Activated CD4-positive, alpha-beta memory T cell treated with anti-CD3 and anti-CD28 coated beads for 36 hours (primary cell): ENCODE results near the gene FAM3B. TPM values are rescaled to one million over a fixed set of nuclear protein-coding genes. Genes with fewer than 3 reads are reported as not detected.
"Not testable (repeated sequence)": the region's sequence is repeated elsewhere in the genome, so short reads cannot be mapped to it uniquely, and the experiment has no call there.

Source experiments
- CTCF ChIA-PET: fragments of 350-600 bp; sonication (Branson Sonifier 250); formaldehyde crosslinking; loops from one replicate; lab custom pipeline; 2021; ENCODE audit warnings: antibody characterized with exemption, inconsistent platforms; lab: Charles Lee
- POLR2A ChIA-PET: fragments of 350-600 bp; sonication (Branson Sonifier 250); formaldehyde crosslinking; loops from one replicate; lab custom pipeline; 2021; ENCODE audit warnings: antibody characterized with exemption; lab: Charles Lee
- DNase-seq: peaks from one replicate; pipeline ENCODE4 v3.0.0-alpha.2; 2020
- H3K27ac Mint-ChIP-seq: one replicate; pipeline ENCODE4 v1.8.0; 2021; ENCODE audit warnings: mixed read lengths
- H3K27me3 Mint-ChIP-seq: one replicate; pipeline ENCODE4 v1.8.0; 2021; ENCODE audit warnings: mixed read lengths
- H3K36me3 Mint-ChIP-seq: one replicate; pipeline ENCODE4 v1.8.0; 2021; ENCODE audit warnings: mixed read lengths
- H3K4me1 Mint-ChIP-seq: one replicate; pipeline ENCODE4 v1.8.0; 2021; ENCODE audit warnings: low read depth, mixed read lengths
- H3K4me3 Mint-ChIP-seq: one replicate; pipeline ENCODE4 v1.8.0; 2021; ENCODE audit warnings: mild to moderate bottlenecking, mixed read lengths
- H3K9me3 Mint-ChIP-seq: one replicate; pipeline ENCODE4 v1.8.0; 2021; ENCODE audit warnings: mixed read lengths
- intact Hi-C: fragments of 100-400 bp; cut with micrococcal nuclease; formaldehyde crosslinking; loops from one replicate; pipeline ENCODE4 v1.15.1; 2023
- total RNA-seq, 2 experiments: library from RNA; stranded (reverse); gene quantifications; one replicate each; pipeline ENCODE4 v1.2.3, GENCODE V29; 2021

Gene FAM3B
- total RNA-seq, 2 experiments from 2014 or later = not detected

- H3K4me3 Mint-ChIP-seq, H3K9me3 Mint-ChIP-seq, H3K36me3 Mint-ChIP-seq, H3K27ac Mint-ChIP-seq, DNase-seq, CTCF ChIA-PET, POLR2A ChIA-PET, H3K27me3 Mint-ChIP-seq: not testable (repeated sequence)
- intact Hi-C loops = loop anchor here (10.0 kb wide), 2 partner anchors 75 to 205 kb away; no protein-coding TSS in a partner anchor
- H3K4me1 Mint-ChIP-seq = peaks cover 33% of the 10 kb centered on the region
Measured at GRCh38 chr21:41359754-41360071, 43.1 kb downstream of the FAM3B start.

GRCh38 chr21:41360072-41360821 lies 43.6 kb downstream of the FAM3B start:
- Mint-ChIP-seq H3K4me3 (no peak overlapping the region), H3K4me1 (peaks cover 38% of the 10 kb centered on the region), H3K9me3 (peaks cover 2% of the 10 kb centered on the region), H3K36me3 (peaks cover 3% of the 10 kb centered on the region), H3K27ac (no peak overlapping the region), H3K27me3 (no peaks in the 10 kb centered on the region)
- ChIA-PET POLR2A (interaction anchor here (1.9 kb wide), 1 partner anchor 10 kb away, joined by 6 read pairs; no protein-coding TSS in a partner anchor), CTCF (no interaction called here)
- intact Hi-C loops = loop anchor here (10.0 kb wide), 2 partner anchors 75 to 205 kb away; no protein-coding TSS in a partner anchor
- no peak for DNase-seq

- intact Hi-C loops = loop anchor here (10.0 kb wide), 2 partner anchors 76 to 204 kb away; no protein-coding TSS in a partner anchor
- H3K27me3 Mint-ChIP-seq = no peaks in the 10 kb centered on the region
- POLR2A ChIA-PET = interaction anchor here (1.9 kb wide), 1 partner anchor 9 kb away, joined by 6 read pairs; no protein-coding TSS in a partner anchor
- peaks cover 43% of the 10 kb centered on the region for H3K4me1 Mint-ChIP-seq
- H3K36me3 Mint-ChIP-seq = peaks cover 3% of the 10 kb centered on the region
- DNase-seq = no peak
- H3K4me3 Mint-ChIP-seq = peak overlapping the region; percentile 84
- CTCF ChIA-PET = interaction anchor here (0.7 kb wide), 1 partner anchor 14 kb away, joined by 3 read pairs; no protein-coding TSS in a partner anchor
- H3K9me3 Mint-ChIP-seq = peaks cover 2% of the 10 kb centered on the region
- H3K27ac Mint-ChIP-seq = peak overlapping the region; percentile 95
Measured at GRCh38 chr21:41361053-41361785, 44.6 kb downstream of the FAM3B start.

- CTCF ChIA-PET = interaction anchor here (0.7 kb wide), 1 partner anchor 13 kb away, joined by 3 read pairs; no protein-coding TSS in a partner anchor
- Mint-ChIP-seq H3K27me3 (no peaks in the 10 kb centered on the region), H3K9me3 (peaks cover 2% of the 10 kb centered on the region), H3K36me3 (peaks cover 3% of the 10 kb centered on the region), H3K4me3 (peak within 1 kb of the TSS; percentile 84), H3K27ac (peak within 1 kb of the TSS; percentile 95), H3K4me1 (peaks cover 48% of the 10 kb centered on the region)
- DNase-seq = peak; percentile 88
- POLR2A ChIA-PET = interaction anchor here (0.9 to 1.9 kb wide), 2 partner anchors 8 to 65 kb away, joined by 3 to 6 read pairs; no protein-coding TSS in a partner anchor
- intact Hi-C loops = loop anchor here (1.0 to 10.0 kb wide), 3 partner anchors 64 to 203 kb away; partner anchors contain the start of gene MX1
Measured at GRCh38 chr21:41361786-41362604, 45.4 kb downstream of the FAM3B start, which contains the start of gene MX2. MX2 (plus strand) TSS chr21:41362027; CDS start chr21:41376907, 14,880 bp downstream.

GRCh38 chr21:41362605-41363369 lies 46.2 kb downstream of the FAM3B start:
- Mint-ChIP-seq H3K9me3 (peaks cover 2% of the 10 kb centered on the region), H3K27me3 (no peaks in the 10 kb centered on the region), H3K36me3 (peaks cover 3% of the 10 kb centered on the region), H3K4me3 (peak overlapping the region; percentile 84), H3K4me1 (peaks cover 51% of the 10 kb centered on the region), H3K27ac (peak overlapping the region; percentile 95)
- no peak for DNase-seq
- ChIA-PET CTCF (no interaction called here), POLR2A (interaction anchor here (0.9 kb wide), 1 partner anchor 64 kb away, joined by 3 read pairs; no protein-coding TSS in a partner anchor)
- intact Hi-C loops = loop anchor here (1.0 to 10.0 kb wide), 3 partner anchors 64 to 202 kb away; partner anchors contain the start of gene MX1

- H3K4me1 Mint-ChIP-seq = peaks cover 53% of the 10 kb centered on the region
- H3K4me3 Mint-ChIP-seq = peak overlapping the region; percentile 84
- no peak for DNase-seq
- intact Hi-C loops = loop anchor here (10.0 kb wide), 2 partner anchors 79 to 201 kb away; no protein-coding TSS in a partner anchor
- POLR2A ChIA-PET = no interaction called here
- H3K36me3 Mint-ChIP-seq = peaks cover 3% of the 10 kb centered on the region
- no peaks in the 10 kb centered on the region for H3K27me3 Mint-ChIP-seq
- peaks cover 2% of the 10 kb centered on the region for H3K9me3 Mint-ChIP-seq
- CTCF ChIA-PET = no interaction called here
- peak overlapping the region; percentile 95 for H3K27ac Mint-ChIP-seq
Measured at GRCh38 chr21:41363370-41364270, 47.0 kb downstream of the FAM3B start.

GRCh38 chr21:41364308-41364707 lies 47.7 kb downstream of the FAM3B start:
- POLR2A ChIA-PET = no interaction called here
- H3K4me3 Mint-ChIP-seq = no peak overlapping the region
- CTCF ChIA-PET = no interaction called here
- H3K27me3 Mint-ChIP-seq = no peaks in the 10 kb centered on the region
- peaks cover 2% of the 10 kb centered on the region for H3K9me3 Mint-ChIP-seq
- peaks cover 3% of the 10 kb centered on the region for H3K36me3 Mint-ChIP-seq
- peak; percentile 34 for DNase-seq
- no peak overlapping the region for H3K27ac Mint-ChIP-seq
- H3K4me1 Mint-ChIP-seq = peaks cover 60% of the 10 kb centered on the region
- intact Hi-C loops = loop anchor here (10.0 kb wide), 2 partner anchors 80 to 200 kb away; no protein-coding TSS in a partner anchor

- Mint-ChIP-seq H3K4me1 (peaks cover 68% of the 10 kb centered on the region), H3K27ac (no peak overlapping the region), H3K27me3 (no peaks in the 10 kb centered on the region), H3K36me3 (peaks cover 3% of the 10 kb centered on the region), H3K4me3 (no peak overlapping the region), H3K9me3 (peaks cover 2% of the 10 kb centered on the region)
- intact Hi-C loops = loop anchor here (10.0 kb wide), 2 partner anchors 81 to 199 kb away; no protein-coding TSS in a partner anchor
- CTCF ChIA-PET = no interaction called here
- no peak for DNase-seq
- POLR2A ChIA-PET = no interaction called here
Measured at GRCh38 chr21:41365377-41366107, 48.9 kb downstream of the FAM3B start.

- Mint-ChIP-seq H3K27me3 (no peaks in the 10 kb centered on the region), H3K4me3 (no peak overlapping the region), H3K27ac (no peak overlapping the region), H3K4me1 (peaks cover 75% of the 10 kb centered on the region), H3K36me3 (peaks cover 3% of the 10 kb centered on the region), H3K9me3 (peaks cover 2% of the 10 kb centered on the region)
- ChIA-PET POLR2A (no interaction called here), CTCF (no interaction called here)
- DNase-seq = peak; percentile 38
- intact Hi-C loops = loop anchor here (10.0 kb wide), 2 partner anchors 82 to 198 kb away; no protein-coding TSS in a partner anchor
Measured at GRCh38 chr21:41366522-41367151, 50.0 kb downstream of the FAM3B start.
